HCT116 (cell line): Measurements from ENCODE around the gene VAT1.

Experiments used
- CTCF ChIP-seq, 3 experiments: fragments of 200-600 bp in 1 of 3; sonication (generic) in 1 of 3; IDR thresholded peaks in 2 of 3; conservative IDR thresholded peaks in 1 of 3; 2 replicates each; pipeline ENCODE4 v1.5.1; 2012 to 2017; ENCODE audit warnings: low read depth in 2 of 3, low read length in 2 of 3, antibody characterized with exemption in 1 of 3, borderline replicate concordance in 1 of 3, control low read depth in 1 of 3, mild to moderate bottlenecking in 1 of 3, mixed read lengths in 1 of 3, mixed run types in 1 of 3, moderate library complexity in 1 of 3; ENCODE audit not compliant: insufficient read depth in 1 of 3
- EZH2 ChIP-seq: fragments of 200-600 bp; sonication (generic); IDR thresholded peaks from 2 replicates; pipeline ENCODE4 v1.6.1; 2017; ENCODE audit warnings: antibody characterized with exemption, mixed run types
- FOSL1 ChIP-seq: IDR thresholded peaks from 2 replicates; pipeline ENCODE4 v1.6.1; 2012; ENCODE audit warnings: low read depth
- JUND ChIP-seq: IDR thresholded peaks from 2 replicates; pipeline ENCODE4 v1.6.1; 2012
- MAX ChIP-seq: IDR thresholded peaks from 2 replicates; pipeline ENCODE4 v1.6.1; 2012
- POLR2A ChIP-seq: IDR thresholded peaks from 2 replicates; pipeline ENCODE4 v1.7.0; 2011; ENCODE audit warnings: borderline replicate concordance; ENCODE audit not compliant: insufficient read depth, insufficient read length; ENCODE audit errors: extremely low read depth
- REST ChIP-seq: IDR thresholded peaks from 2 replicates; pipeline ENCODE4 v1.6.1; 2012; ENCODE audit warnings: low read depth
- TCF7L2 ChIP-seq: IDR thresholded peaks from 2 replicates; pipeline ENCODE4 v1.7.0; 2011; ENCODE audit warnings: borderline replicate concordance, inconsistent platforms; ENCODE audit not compliant: insufficient read depth, insufficient read length; ENCODE audit errors: extremely low read depth
- YY1 ChIP-seq: IDR thresholded peaks from 2 replicates; pipeline ENCODE4 v1.6.1; 2011; ENCODE audit warnings: low read length, low read depth, moderate library complexity, mild to moderate bottlenecking; ENCODE audit not compliant: insufficient replicate concordance; ENCODE audit errors: extremely low read depth
- ZNF274 ChIP-seq: fragments of 200-500 bp; sonication (Bioruptor generic); IDR thresholded peaks from 2 replicates; pipeline ENCODE4 v1.6.1; 2014; ENCODE audit warnings: mild to moderate bottlenecking, low read depth, low read length, inconsistent platforms

- TF ChIP-seq REST (no peak), FOSL1 (no peak), CTCF (IDR thresholded peaks at IDR 0.05 in 2 of 3, conservative IDR thresholded peaks at IDR 0.05 in 1 of 3; ENCODE audit: borderline replicate concordance in 1 of 3, insufficient read depth in 1 of 3, low read depth in 2 of 3, low read length in 2 of 3) (no peak), EZH2 (no peak), POLR2A (no peak), TCF7L2 (no peak), JUND (no peak), YY1 (no peak), ZNF274 (no peak), MAX (peak; percentile 74; the same call in 1 of the 2 replicates)
Measured at GRCh38 chr17:42980766-42981397, 41.3 kb downstream of the VAT1 start.
